NCI-H1417 treated with DMSO at 0.1 percent for 48 hours (cell line): ENCODE measurements around the gene TUT4.

Source experiments
- DNase-seq: peaks from one replicate; lab custom pipeline; 2025; lab: John Stamatoyannopoulos, UW

The TUT4 gene

DNA sequence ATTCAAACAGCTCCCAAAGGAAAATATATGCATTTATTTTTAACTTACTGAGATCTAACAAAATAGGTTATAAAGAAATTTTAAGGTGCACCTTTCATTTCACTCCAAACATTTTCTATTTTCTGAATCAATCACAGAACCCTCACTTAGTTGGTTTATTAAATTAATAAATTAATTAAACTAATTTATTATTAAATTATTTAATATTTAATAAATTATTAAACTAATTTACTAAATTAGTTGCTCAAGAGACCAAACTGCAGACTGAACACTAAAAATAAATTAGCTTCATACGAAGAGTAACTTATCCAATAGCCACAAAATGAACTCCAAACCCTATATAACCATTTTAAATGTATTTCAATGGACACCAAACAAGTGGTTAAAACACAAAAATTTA lies 80.5 kb downstream of the TUT4 start:
- DNase-seq = no peak

DNA sequence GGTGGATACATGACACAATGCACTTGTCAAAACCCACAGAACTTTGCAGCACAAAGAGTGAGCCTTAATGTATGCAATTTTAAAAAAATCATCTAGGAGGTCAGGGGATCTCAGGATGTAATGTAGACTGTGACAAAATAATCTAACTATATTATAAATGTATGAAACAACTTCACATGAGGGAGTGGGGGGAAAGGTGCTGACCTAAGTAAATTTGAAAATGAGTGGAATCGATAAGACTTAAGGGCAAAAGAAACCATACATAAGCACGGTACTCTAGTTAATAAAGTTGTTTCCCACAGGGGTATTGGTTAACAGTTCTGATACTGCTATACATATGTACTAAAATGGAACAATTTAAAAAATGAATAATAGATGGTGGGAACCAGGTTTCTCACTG lies 83.8 kb downstream of the TUT4 start:
- DNase-seq = no peak

DNA sequence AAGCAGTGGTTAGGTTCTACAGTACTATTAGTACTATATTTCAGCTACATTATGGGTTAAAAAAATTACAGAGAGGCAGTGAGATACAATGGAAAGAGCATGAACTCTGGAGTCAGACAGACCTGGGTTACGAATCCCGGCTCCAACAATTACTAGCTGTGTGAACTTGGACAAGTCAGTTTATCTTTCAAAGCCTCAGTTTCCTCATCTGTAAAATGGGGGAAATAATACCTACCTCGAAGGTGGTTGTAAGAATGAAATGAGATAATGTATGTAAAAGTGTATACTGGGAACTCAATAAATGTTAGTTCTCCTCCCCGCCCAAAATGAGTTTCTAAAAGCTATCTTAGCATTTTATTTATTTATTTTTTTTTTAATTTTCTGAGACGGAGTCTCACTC lies 89.0 kb downstream of the TUT4 start:
- DNase-seq = no peak

DNA sequence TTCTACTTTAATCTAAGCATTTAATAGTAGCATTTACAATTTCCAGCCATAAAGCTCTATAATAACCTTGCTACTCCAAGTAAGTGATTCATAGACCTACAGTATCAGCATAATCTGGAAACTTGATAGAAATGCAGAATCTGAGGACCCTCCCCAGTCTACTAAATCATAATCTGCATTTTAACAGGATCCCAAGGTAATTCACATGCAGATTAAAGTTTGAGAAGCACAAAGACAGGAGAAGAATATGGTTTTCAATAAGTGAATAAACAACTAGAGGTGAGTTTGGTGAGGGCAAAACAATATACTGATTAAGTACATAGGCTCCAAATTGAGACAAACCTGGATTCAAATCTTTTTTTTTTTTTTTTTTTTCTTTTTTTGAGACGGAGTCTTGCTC lies 91.1 kb downstream of the TUT4 start:
- DNase-seq = no peak

DNA sequence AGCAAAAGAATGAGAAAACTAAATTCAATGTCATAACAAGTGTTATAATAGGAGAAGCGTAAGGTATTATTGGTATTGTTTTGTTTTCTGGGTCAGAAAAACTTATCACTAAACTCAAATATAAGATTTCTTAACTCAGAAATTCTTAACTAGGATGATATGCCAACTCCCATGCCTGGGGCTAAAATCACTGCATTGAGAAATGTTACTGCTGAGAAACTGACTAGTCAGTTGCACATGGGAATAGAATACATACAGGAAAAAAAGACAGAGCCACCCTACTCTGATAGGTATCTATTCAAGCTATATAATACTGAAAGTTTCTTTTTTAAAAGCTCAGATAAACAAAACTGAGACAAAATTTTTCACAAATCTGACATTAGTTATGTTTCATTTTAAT lies 92.2 kb downstream of the TUT4 start:
- DNase-seq = no peak

DNA sequence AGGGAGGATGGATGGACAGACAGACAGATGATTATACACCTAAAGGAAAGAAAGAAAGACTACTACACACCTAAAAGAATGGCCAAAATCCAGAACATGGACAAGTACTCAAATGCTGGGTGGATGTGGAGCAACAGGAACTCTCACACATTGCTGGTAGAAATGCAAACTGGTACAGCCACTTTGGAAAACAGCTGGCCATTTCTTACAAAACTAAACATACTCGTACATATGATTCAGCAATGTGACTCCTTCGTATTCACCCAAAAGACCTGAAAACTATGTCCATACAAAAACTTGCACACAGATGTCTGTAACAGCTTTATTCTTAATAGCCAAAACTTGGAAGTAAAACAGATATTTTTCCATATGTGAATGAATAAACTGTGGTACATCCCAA lies 97.2 kb downstream of the TUT4 start:
- no peak for DNase-seq

DNA sequence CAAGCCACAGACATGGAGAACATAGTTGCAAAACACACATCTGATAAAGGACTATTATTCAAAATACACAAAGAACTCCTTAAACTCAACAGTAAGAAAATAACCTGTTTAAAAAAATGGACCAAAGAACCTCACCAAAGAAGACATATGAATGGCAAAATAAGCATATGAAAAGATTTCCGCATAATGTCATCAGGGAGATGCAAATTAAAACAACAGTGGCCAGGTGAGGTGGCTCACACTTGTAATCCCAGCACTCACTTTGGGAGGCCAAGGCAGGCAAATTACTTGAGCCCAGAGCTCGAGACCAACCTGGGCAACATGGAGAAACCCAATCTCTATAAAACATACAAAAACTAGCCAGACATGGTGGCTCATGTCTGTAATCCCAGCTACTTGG lies 98.1 kb downstream of the TUT4 start:
- DNase-seq = no peak

DNA sequence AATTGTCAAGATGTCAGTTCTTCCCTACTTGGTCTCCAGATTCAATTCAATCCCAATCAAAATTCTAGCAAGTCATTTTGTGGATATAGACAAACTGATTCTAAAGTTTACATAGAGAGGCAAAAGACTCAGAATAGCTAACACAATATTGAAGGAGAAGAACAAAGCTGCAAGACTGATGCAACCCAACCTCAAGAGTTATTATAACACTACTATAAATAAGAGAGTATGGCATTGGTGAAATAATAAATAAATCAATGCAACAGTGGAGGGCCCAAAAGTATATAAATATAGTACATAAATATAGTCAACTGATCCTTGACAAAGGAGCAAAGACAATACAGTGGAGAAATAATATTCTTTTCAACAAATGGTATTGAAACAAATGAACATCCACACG lies 98.8 kb downstream of the TUT4 start:
- DNase-seq = no peak

DNA sequence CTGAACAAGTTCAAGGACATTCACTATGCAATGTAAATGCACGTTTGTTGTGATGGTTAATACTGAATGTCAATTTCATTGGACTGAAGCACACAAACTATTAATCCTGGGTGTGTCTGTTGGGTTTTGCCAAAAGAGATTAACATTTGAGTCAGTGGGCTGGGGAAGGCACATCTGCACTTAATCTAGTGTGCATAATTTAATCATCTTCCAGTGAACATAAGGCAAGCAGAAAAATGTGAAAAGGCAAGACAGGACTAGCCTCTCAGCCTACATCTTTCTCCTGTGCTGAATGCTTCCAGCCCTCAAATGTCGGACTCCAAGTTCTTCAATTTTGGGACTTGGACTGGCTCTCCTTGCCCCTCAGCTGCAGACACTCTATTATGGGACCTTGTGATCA lies 108.4 kb downstream of the TUT4 start:
- no peak for DNase-seq

DNA sequence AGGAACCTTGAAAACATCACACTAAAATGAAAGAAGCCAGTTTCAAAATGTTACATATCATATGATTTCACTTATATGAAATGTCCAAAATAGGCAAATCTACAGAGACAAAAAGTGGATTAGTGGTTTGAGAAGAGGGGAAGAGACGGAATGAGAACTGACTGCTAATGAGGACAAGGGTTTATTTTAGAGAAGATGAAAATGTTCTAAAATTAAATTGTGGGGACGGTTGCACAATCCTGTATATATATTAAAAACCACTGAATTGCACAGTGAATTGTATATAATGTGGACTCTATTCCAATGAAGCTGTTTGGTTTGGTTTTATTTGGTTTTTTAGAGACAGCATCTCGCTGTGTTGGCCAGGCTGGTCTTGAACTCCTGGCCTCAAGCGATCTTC lies 112.9 kb downstream of the TUT4 start:
- DNase-seq = no peak

DNA sequence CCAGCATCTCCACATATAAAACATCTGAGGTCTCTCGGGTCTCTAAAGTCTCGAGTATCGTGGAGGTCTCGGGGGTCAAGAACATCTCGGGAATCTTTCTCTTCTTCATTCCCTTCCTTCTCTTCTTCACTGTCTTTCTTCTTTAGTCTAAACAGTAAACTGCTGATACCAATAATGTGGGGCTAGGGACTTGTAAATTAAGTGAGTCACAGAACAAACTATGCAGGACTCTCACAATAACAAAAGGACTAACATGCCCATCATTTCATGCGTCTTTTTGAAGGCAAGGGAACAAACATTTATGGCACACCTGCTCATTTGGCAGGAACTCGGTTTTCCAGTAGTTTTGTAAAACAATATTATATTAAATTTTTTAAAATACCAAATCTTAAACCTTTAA lies 116.1 kb downstream of the TUT4 start:
- no peak for DNase-seq

DNA sequence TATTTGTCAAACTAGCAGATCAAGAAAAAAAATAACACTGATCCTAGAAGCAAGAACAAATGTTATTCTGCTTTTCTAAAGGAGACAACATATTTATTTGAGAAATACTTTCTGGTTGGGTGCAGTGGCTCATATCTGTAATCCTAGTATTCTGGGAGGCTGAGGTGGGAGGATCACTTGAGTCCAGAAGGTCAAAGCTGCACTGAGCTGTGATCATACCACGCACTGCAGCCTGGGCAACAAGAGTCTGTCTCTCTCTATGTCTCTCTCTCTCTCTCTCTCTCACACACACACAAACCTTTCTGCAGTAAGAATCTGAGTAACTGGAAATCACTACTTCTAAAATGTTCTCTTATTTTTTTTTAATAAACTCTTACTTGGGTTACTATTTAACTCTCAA lies 117.2 kb downstream of the TUT4 start:
- no peak for DNase-seq

DNA sequence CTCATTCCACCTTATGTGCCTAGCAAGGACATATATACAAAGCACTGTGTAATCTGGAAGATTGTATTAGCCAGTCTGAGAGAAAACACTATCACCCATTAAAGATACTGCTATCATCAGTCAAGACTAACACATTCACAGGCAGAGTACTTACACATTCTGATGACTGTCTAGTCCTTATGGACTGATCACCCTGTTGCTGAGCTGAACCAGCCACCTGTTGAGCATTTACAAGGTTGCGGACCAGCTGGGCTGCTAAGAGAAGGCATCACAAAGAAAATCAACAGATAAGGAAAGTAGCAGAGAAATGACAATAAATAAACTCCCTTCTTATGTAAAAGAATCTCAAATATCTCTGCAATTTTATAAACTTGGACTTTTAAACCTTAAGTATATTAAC lies 117.7 kb downstream of the TUT4 start:
- no peak for DNase-seq

DNA sequence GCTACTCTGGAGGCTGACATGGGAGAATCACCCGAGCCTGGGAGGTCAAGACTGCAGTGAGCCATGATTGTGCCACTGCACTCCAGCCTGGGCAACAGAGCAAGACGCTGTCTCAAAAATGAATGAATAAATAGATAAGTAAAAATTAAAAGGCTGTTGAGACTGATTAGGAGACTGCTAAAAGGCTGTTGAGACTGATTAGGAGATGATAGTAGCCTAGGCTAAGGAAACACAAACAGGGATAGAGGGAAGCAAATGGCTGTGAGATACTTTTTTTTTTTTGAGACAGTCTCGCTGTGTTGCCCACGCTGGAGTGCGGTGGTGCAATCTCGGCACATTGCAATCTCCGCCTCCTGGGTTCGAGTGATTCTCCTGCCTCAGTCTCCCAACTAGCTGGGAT lies 120.1 kb downstream of the TUT4 start:
- DNase-seq = no peak

DNA sequence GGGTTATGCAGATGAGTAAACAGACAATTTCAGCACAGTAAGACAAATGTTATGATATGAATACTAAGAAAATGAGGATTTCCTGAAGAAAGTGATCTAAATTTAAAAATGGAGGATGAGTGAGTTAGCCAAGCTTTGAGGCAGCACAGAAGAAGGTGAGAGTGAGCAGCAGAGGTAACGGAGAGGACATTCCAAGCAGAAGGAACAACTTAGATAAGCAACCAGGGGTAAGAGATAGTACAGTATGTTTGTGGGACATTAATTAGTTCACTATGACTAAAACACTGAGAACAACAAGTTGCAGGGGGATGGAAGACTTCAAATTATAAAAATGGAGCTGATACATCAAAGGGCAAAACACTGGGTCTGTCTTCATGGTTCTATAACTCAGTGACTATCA lies 125.7 kb downstream of the TUT4 start:
- DNase-seq = no peak

DNA sequence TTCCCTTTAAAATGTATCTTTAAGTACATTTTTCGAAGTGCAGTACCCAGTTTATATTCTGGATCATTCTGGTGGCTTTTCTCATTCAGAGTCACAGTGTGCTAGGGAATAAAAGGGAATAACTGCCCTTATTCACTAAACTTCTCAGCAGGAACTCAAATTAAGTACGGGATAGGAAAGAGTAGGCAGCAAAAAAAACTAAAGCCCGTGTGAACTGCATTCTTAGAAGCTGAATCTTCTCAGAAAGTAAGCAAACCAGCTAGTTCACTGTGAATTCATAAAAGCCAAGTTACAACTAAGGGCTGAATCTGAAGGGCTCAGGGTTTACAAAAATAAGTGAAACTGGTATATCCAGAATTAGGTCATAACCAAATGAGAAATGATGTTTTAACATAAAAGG lies 126.5 kb downstream of the TUT4 start:
- DNase-seq = no peak

DNA sequence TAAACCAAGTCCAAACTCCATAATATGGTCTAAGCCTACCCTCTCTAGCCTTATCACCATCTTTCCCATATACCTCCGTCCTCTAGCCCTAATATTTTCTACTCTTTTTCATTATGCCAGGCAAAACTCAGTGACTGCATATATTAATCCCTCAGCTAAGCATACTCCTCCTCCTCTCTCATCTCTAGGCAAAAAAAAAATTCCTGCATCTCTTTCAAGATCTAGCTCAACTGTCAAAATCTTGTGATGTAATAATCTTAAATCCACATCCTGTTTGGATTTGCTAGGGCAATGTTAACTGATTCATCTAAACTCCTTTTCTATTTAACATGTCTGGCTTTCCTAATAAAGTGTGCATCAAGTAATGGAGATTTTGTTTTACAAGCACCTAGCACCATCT lies 128.1 kb downstream of the TUT4 start:
- DNase-seq = no peak

DNA sequence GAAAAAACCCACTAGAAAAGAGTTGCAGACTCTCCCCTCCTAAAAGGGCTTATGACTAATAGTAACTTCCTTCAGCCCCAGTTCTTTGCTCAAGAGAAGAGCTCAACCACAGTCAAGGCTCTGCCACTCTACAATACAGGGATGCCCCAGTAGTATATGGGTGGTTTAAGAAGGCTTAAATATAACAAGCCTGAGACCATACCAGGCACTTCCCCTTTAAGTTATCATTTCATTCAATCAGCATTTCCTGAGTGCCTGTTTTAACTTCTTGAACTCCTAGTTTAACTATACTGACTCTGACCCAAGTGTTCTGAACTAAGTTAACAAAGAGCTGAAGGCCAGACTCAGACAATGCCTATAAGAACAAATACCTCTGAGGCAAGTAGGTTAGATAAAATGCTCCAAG lies 128.7 kb downstream of the TUT4 start:
- DNase-seq = no peak

DNA sequence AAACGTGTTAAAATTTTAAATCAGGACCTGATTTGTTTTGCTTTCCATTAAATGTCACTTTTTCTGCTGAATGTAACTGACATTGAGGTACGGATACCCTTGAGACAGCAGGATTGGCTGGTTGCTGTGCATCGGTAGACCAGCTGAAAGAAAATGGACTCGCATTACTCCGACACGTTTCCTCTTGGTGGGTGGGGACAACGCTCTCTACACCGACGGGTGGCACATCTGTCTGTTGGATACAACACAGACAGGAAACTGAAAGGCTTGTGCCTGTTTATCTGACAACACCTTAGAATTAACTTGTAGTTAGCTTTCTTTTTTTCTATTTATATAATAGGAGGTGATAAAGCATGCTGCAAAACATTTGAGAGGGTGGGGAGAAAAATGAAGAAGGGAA lies 129.1 kb downstream of the TUT4 start:
- DNase-seq = no peak

DNA sequence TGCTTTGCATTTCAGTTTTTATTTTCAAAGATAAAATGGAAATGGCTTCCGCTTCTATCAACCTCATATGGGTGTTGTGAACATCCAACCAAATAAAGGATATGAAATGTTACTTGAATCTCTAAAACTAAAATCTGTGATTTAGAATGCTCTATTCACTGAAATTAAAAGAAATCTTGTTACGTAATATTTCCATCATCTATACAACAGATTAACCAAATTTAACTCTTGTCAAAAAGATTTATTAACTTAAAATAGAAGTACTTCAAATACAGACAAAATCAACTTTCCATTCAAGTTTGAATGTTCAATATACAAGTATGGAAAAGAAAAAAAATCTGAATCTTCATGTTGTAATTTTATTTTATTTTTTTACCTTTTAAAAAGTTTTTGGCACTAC lies 129.8 kb downstream of the TUT4 start:
- DNase-seq = no peak

DNA sequence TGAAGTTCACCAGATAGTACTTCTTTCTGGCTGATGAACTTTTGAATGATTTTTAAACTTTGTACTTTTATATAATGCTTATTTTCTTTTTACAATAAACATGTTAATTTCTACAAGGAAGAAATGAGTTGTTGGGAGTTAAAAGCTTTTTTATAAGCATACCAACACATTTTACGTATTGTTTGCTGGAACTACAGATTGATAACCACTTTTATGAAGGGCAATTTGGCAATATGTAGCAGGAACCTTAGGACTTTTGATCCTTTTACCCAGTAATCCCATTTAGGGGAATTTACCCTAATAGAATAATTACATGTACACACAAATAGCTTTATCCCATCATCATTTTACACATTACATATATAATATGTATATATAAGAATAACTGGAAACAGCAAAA lies 132.2 kb downstream of the TUT4 start:
- DNase-seq = no peak

DNA sequence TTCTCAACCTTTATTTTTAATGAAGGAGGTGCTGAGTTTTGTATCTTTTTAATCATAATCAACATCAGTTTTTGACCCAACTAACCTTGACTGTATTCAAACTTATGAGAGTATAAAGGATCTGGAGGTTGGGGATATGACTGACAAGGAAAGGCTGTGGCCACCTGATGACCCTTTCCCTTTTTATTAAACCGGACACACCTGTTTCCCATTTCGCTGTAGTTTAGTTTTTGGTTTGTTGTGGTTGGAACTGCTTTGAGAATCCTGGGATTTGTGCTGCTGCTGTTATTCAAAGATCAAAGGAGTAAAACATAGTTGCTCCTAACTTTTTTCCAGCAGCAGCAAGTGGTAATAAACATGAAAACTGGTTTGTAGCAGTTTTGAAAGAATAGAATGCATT lies 136.1 kb downstream of the TUT4 start:
- DNase-seq = no peak

DNA sequence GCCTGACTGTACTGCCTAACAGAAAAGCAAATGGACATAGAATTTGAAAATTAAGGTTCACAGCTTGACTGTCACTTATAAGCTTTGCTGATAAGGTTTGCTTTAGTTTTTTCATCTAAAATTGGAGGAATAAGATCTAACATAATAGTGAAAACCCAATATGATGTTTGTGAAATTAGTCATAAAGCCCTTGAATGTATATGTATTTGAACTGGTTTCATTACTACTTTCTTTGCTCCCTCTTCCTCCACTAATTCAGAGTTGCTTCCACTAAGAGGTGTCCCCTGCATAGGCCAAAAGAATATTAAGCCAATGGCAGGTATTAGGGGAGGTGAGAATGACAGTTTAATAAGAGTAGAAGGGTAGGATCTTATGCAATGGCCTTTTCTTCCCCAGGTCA lies 137.9 kb downstream of the TUT4 start:
- DNase-seq = no peak

DNA sequence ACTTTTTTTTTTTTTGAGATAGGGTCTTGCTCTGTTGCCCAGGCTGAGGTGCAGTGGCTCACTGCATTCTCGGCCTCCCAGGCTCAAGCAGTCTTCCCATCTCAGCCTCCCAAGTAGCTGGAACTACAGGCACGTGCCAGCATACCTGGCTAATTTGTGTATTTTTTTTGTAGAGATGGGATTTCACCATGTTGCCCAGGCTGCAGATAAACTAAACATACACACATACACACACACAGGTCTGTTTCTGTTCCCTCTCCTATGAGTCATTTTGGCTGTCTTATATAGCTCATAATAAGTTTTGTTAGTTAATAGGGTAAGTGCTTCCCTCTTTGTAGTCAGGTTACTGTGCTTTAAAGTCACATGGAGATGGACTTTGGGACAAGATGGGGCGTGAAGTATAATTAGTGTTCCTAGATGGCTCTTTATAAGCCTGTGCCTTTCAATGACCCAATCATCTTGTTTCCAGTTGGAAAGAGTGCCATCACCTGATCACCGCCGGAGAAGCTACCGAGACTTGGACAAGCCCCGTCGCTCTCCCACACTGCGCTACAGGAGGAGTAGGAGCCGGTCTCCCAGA lies 139.4 kb downstream of the TUT4 start:
- no peak for DNase-seq

DNA sequence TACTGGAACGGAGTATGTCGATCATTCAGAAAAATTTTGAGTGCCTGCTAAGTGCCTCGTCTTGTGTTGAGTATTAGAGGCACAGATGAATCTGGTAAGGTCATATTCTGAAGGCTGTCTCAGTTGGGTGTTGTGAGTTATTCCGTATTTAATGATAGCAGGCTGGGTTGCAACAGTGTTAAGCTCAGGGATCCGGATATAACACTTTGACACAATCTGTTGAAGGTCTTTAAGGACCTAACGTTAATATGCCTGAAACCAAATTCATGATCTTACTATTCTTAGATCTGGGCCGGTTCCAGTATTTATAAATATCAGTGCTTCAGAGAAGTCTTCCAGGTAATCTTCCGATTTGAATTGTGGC lies 147.9 kb downstream of the TUT4 start:
- no peak for DNase-seq
